Breast epithelium (tissue), 4 donors: Measurements from ENCODE around the gene G6PD. TPM values are rescaled to one million over a fixed set of nuclear protein-coding genes. Genes with fewer than 3 reads are reported as not detected.
A peak's percentile ranks its signal among the peaks of the same experiment; 100 is the strongest.

Experiments
- DNase-seq, 2 donors: peaks; one replicate each; pipeline ENCODE4 v3.0.0-alpha.2; 2019; ENCODE audit warnings: low spot score in 2 of 2
- H3K27ac ChIP-seq, 2 donors: fragments of 200-600 bp; sonication (generic) in 1 of 2; one replicate each; pipeline ENCODE4 v1.5.1; 2016 to 2019; ENCODE audit warnings: mild to moderate bottlenecking in 1 of 2
- H3K27me3 ChIP-seq, 2 donors: fragments of 200-600 bp; sonication (generic) in 1 of 2; one replicate each; pipeline versions ENCODE4 v1.5.1 to v1.6.0; 2017 to 2019; ENCODE audit warnings: control low read depth in 1 of 2, mild to moderate bottlenecking in 1 of 2
- H3K36me3 ChIP-seq: fragments of 200-600 bp; one replicate; pipeline ENCODE4 v1.5.1; 2019
- H3K4me1 ChIP-seq, 2 donors: fragments of 200-600 bp; sonication (generic); one replicate each; pipeline ENCODE4 v1.5.1; 2016 to 2019; ENCODE audit warnings: control low read depth in 1 of 2
- H3K4me3 ChIP-seq, 3 donors: fragments of 200-600 bp; sonication (generic); 1 replicate in 2 of 3; 2 replicates in 1 of 3; pipeline ENCODE4 v1.5.1; 2016 to 2019; ENCODE audit warnings: mild to moderate bottlenecking in 3 of 3, moderate library complexity in 2 of 3
- H3K9me3 ChIP-seq, 2 donors: fragments of 200-600 bp; sonication (generic) in 1 of 2; one replicate each; pipeline ENCODE4 v1.5.1; 2016 to 2019; ENCODE audit warnings: control low read depth in 1 of 2
- CTCF ChIP-seq, 3 donors: fragments of 450-650 bp; IDR thresholded peaks; one replicate each; pipeline ENCODE4 v1.5.1; 2016 to 2017; ENCODE audit warnings: antibody characterized with exemption in 3 of 3, mild to moderate bottlenecking in 3 of 3, moderate library complexity in 3 of 3
- POLR2A ChIP-seq: fragments of 450-650 bp; IDR thresholded peaks from one replicate; pipeline ENCODE4 v1.6.1; 2016; ENCODE audit warnings: antibody characterized with exemption, mild to moderate bottlenecking, moderate library complexity
- POLR2AphosphoS5 ChIP-seq, 3 donors: sonication (generic); formaldehyde crosslinking; IDR thresholded peaks; one replicate each; pipeline ENCODE4 v1.6.1; 2017; ENCODE audit warnings: antibody characterized with exemption in 3 of 3
- intact Hi-C: fragments of 100-400 bp; cut with DNase I; formaldehyde crosslinking; loops from one replicate; pipeline ENCODE4 v1.15.1; 2023; ENCODE audit warnings: low total_unique reads
- total RNA-seq, 3 donors: library from RNA; depleted of rRNA; stranded (reverse); fragments of >200 nt; gene quantifications; one replicate each; pipeline ENCODE4 v1.1.0, GENCODE V29; 2016

G6PD gene
- total RNA-seq, 3 donors from 2014 or later: 25.6 to 45.2 (median 38.2) TPM

- TF ChIP-seq CTCF (IDR thresholded peaks at IDR 0.05) (peak in 2 of 3 donors; percentile 21 to 45), POLR2AphosphoS5 (IDR thresholded peaks at IDR 0.05) (peak in 2 of 3 donors; percentile 20 to 50), POLR2A (no peak)
- H3K27ac ChIP-seq: peak overlapping the region; percentile 78 to 89
- no peaks in the 10 kb centered on the region for H3K9me3 ChIP-seq
- no peaks in the 10 kb centered on the region for H3K36me3 ChIP-seq
- peaks cover 0 to 26% of the 10 kb centered on the region in 2 donors for H3K27me3 ChIP-seq
- H3K4me1 ChIP-seq: no peaks in the 10 kb centered on the region
- H3K4me3 ChIP-seq: peak overlapping the region; percentile 20 to 53 (median 40)
- peak; percentile 72 to 75 for DNase-seq
- intact Hi-C loops: no loop called here
Measured at GRCh38 chrX:154526901-154527675, 19.6 kb downstream of the G6PD start.

- intact Hi-C loops: no loop called here
- TF ChIP-seq POLR2A (no peak), POLR2AphosphoS5 (IDR thresholded peaks at IDR 0.05) (no peak), CTCF (IDR thresholded peaks at IDR 0.05) (no peak)
- no peak for DNase-seq
- no peak overlapping the region for H3K4me3 ChIP-seq
- peaks cover 0 to 26% of the 10 kb centered on the region in 2 donors for H3K27me3 ChIP-seq
- H3K27ac ChIP-seq: peak overlapping the region; percentile 78 to 88
- no peaks in the 10 kb centered on the region for H3K36me3 ChIP-seq
- H3K4me1 ChIP-seq: no peaks in the 10 kb centered on the region
- H3K9me3 ChIP-seq: no peaks in the 10 kb centered on the region
Measured at GRCh38 chrX:154525606-154526490, 20.8 kb downstream of the G6PD start.

GRCh38 chrX:154519389-154519788 lies 27.3 kb downstream of the G6PD start:
- Histone ChIP-seq H3K36me3 (no peaks in the 10 kb centered on the region), H3K4me1 (no peaks in the 10 kb centered on the region), H3K4me3 (no peak overlapping the region), H3K27ac (no peak overlapping the region), H3K27me3 (peaks cover 0 to 14% of the 10 kb centered on the region in 2 donors), H3K9me3 (no peaks in the 10 kb centered on the region)
- TF ChIP-seq POLR2A: no peak
- no peak for TF ChIP-seq POLR2AphosphoS5 (IDR thresholded peaks at IDR 0.05)
- no peak for TF ChIP-seq CTCF (IDR thresholded peaks at IDR 0.05)
- intact Hi-C loops: no loop called here
- no peak for DNase-seq

GRCh38 chrX:154517101-154517781 lies 29.4 kb downstream of the G6PD start:
- intact Hi-C loops: no loop called here
- peaks cover 0 to 14% of the 10 kb centered on the region in 2 donors for H3K27me3 ChIP-seq
- no peak for DNase-seq
- no peaks in the 10 kb centered on the region for H3K36me3 ChIP-seq
- peak overlapping the region; percentile 66 to 88 (median 66) for H3K4me3 ChIP-seq
- no peaks in the 10 kb centered on the region for H3K9me3 ChIP-seq
- no peak for TF ChIP-seq POLR2AphosphoS5 (IDR thresholded peaks at IDR 0.05)
- TF ChIP-seq POLR2A: no peak
- TF ChIP-seq CTCF (IDR thresholded peaks at IDR 0.05): no peak
- peak overlapping the region; percentile 82 to 90 for H3K27ac ChIP-seq
- H3K4me1 ChIP-seq: no peaks in the 10 kb centered on the region
